ENCODE data around the gene STS.

GRCh38 chrX:7106649-7107048 lies 40.9 kb upstream of the STS start:
- TF ChIP-seq, protein P1, sequence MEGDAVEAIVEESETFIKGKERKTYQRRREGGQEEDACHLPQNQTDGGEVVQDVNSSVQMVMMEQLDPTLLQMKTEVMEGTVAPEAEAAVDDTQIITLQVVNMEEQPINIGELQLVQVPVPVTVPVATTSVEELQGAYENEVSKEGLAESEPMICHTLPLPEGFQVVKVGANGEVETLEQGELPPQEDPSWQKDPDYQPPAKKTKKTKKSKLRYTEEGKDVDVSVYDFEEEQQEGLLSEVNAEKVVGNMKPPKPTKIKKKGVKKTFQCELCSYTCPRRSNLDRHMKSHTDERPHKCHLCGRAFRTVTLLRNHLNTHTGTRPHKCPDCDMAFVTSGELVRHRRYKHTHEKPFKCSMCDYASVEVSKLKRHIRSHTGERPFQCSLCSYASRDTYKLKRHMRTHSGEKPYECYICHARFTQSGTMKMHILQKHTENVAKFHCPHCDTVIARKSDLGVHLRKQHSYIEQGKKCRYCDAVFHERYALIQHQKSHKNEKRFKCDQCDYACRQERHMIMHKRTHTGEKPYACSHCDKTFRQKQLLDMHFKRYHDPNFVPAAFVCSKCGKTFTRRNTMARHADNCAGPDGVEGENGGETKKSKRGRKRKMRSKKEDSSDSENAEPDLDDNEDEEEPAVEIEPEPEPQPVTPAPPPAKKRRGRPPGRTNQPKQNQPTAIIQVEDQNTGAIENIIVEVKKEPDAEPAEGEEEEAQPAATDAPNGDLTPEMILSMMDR (IDR thresholded peaks at IDR 0.05), result no peak
- TF ChIP-seq POLR2A (IDR thresholded peaks at IDR 0.05), result no peak

Measured in body of pancreas (tissue), 4 donors.